AG09319 (cell line): Measurements from ENCODE around the gene SH3GL3.

Experiments used
- DNase-seq: peaks from one replicate; pipeline ENCODE4 v3.0.0-alpha.2; 2010; ENCODE audit warnings: low read depth; ENCODE audit errors: extremely low read depth
- CTCF ChIP-seq: IDR thresholded peaks from 2 replicates; pipeline ENCODE4 v1.5.1; 2011; ENCODE audit warnings: low read depth, mild to moderate bottlenecking, inconsistent platforms, low read length, moderate library complexity

SH3GL3 gene

GRCh38 chr15:83499476-83499875 lies 52.3 kb downstream of the SH3GL3 start:
- TF ChIP-seq CTCF: no peak
- no peak for DNase-seq

- no peak for DNase-seq
- no peak for TF ChIP-seq CTCF
These were observed 56.6 kb downstream of the SH3GL3 start for GRCh38 chr15:83503595-83504364.

DNA sequence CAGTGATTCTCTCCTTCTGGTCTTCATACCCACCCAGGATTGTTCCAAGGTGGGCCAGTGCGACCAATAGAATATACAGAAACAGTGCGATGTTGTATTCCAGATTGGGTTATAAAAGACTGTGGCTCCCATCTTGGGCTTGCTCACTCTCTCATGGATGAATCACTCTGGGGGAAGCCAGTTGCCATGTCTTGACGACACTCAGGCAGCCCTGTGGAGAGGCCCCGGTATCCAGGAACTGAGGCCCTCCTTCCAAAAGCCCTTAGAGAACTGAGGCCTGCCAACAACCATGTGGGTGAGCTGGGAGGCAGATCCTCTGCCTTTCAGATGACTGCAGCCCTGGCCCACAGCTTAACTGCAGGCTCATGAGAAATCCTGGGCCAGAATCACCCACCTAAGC lies 57.2 kb downstream of the SH3GL3 start:
- no peak for DNase-seq
- no peak for TF ChIP-seq CTCF

- no peak for TF ChIP-seq CTCF
- DNase-seq: no peak
These were observed 62.9 kb downstream of the SH3GL3 start for GRCh38 chr15:83510001-83510400.

DNA sequence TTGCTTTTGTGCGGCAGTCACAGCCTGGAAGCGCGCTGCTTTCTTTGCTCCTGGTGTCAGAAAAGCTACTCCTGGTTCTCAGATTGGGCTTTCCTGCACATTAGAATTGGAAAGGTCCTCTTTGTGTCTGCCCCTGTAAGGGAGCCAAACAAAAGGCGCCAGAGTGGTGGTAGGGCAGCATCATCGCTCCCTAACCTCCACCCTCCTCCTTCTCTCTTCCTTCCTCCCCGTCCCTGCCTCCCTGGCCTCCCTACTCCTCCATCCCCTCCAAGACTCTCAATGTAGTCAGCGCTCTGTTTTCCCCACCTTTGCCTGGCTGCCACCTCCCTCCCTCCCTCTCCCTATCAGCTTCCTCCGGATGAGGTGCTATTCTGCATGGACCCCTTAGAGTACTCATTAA lies 65.3 kb downstream of the SH3GL3 start:
- DNase-seq: no peak
- TF ChIP-seq CTCF: no peak

DNA sequence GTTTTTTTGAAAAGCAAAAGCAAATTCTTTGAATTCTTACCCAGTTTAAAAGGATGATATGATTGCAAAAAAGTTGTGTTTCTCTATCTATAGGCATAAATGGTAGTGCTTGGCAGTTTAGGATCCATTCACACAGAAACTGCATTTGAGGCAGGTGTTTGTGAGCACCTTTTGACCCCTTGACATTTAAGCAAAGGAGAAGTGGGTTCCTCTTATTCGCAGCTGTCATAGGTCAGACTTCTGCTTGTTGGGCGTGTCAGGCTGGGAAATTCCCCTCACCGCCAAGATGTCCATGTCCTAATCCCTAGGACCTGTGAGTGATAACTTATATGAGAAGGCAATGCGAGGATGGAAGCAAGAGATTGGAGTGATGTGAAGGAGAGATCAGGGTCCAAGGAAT lies 67.4 kb downstream of the SH3GL3 start:
- DNase-seq: no peak
- no peak for TF ChIP-seq CTCF

DNA sequence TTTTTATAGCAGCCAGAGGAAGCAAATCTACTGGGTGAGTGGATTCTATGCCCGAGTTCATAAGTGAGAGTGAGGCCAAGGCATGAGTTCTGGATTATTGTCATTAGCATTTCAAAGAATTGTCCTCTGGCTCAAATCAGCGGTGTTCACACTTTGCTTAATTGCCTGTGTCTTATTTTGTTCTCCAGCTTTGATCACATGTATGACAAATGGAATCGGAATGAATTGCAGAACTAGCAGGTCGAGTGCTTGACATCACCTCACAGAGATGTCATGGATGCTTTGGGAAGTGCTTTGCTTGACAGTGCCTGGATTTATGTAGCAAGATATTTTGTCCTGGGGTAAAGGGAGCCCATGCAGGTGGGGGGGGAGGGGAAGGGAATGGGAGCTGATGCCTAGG lies 68.0 kb downstream of the SH3GL3 start:
- TF ChIP-seq CTCF: no peak
- DNase-seq: no peak
